GM12878 (cell line): ENCODE measurements around the gene SEC11C. TPM values are rescaled to one million over a fixed set of nuclear protein-coding genes. Genes with fewer than 3 reads are reported as not detected.

ENCODE experiments used
- ATAC-seq: fragments of 200-7000 bp; cut with Tn5 transposase; 3 replicates; pipeline ENCODE4 v1.9.1; 2020; ENCODE audit warnings: mild to moderate bottlenecking, moderate library complexity
- BruUV-seq: library from RNA; stranded (reverse); fragments of 400-500 nt; replicated peaks from 2 replicates; lab custom pipeline; 2021; lab: Mats Ljungman, UMichigan
- CTCF ChIA-PET: fragments of 300-600 bp; sonication (Branson Sonifier 250); formaldehyde crosslinking; extraction: SDS; loops from one replicate; lab custom pipeline; 2021; ENCODE audit warnings: inconsistent platforms; lab: Yijun Ruan, JAX
- POLR2A ChIA-PET: fragments of 350-600 bp; formaldehyde crosslinking; extraction: SDS; loops from one replicate; lab custom pipeline; 2021; ENCODE audit warnings: inconsistent platforms; lab: Charles Lee
- RAD21 ChIA-PET: fragments of 300-600 bp; sonication (Branson Sonifier 250); formaldehyde crosslinking; loops from one replicate; lab custom pipeline; 2023; ENCODE audit warnings: antibody characterized with exemption; ENCODE audit not compliant: unreplicated experiment; lab: Charles Lee
- SMC1A ChIA-PET: fragments of 300-600 bp; sonication (Branson Sonifier 250); formaldehyde crosslinking; loops from one replicate; lab custom pipeline; 2023; ENCODE audit not compliant: unreplicated experiment, uncharacterized antibody; lab: Charles Lee
- DNase-seq: peaks from one replicate; pipeline ENCODE4 v3.0.0-alpha.2; 2011; ENCODE audit warnings: low read depth, low spot score
- FAIRE-seq: peaks from 3 replicates; lab custom pipeline; 2011; peaks lifted over from hg19 to GRCh38; lab: Jason Lieb, UNC
- H2AFZ ChIP-seq: 2 replicates; pipeline ENCODE4 v1.6.0; 2011; ENCODE audit warnings: low read depth, low read length, control low read depth; ENCODE audit not compliant: control insufficient read depth
- H3K27ac ChIP-seq: 2 replicates; pipeline ENCODE4 v1.5.1; 2011; ENCODE audit warnings: control low read depth; ENCODE audit not compliant: control insufficient read depth, insufficient read depth
- H3K27me3 ChIP-seq, 2 experiments: replicated peaks in 1 of 2; 2 replicates each; pipeline versions ENCODE4 v1.6.0 to v1.6.1; 2011; ENCODE audit warnings: low read length in 1 of 2; ENCODE audit not compliant: control insufficient read depth in 2 of 2, insufficient read depth in 2 of 2
- H3K36me3 ChIP-seq, 2 experiments: 2 replicates each; pipeline ENCODE4 v1.5.1; 2011; ENCODE audit warnings: low read length in 1 of 2; ENCODE audit not compliant: control insufficient read depth in 2 of 2, insufficient read depth in 2 of 2
- H3K4me1 ChIP-seq: 2 replicates; pipeline ENCODE4 v1.6.1; 2011; ENCODE audit warnings: mild to moderate bottlenecking, low read length, moderate library complexity, mixed read lengths; ENCODE audit not compliant: control insufficient read depth, insufficient read depth
- H3K4me2 ChIP-seq: 2 replicates; pipeline ENCODE4 v1.6.0; 2011; ENCODE audit warnings: control low read depth; ENCODE audit not compliant: control insufficient read depth, insufficient read depth
- H3K4me3 ChIP-seq: fragments of 200-600 bp; sonication (generic); 2 replicates; pipeline ENCODE4 v1.5.1; 2016
- H3K79me2 ChIP-seq: 2 replicates; pipeline ENCODE4 v1.6.0; 2011; ENCODE audit warnings: low read length; ENCODE audit not compliant: control insufficient read depth, insufficient read depth
- H3K9ac ChIP-seq: 2 replicates; pipeline ENCODE4 v1.8.0; 2011; ENCODE audit warnings: low read length, control low read depth, mixed read lengths; ENCODE audit not compliant: control insufficient read depth, insufficient read depth
- H3K9me3 ChIP-seq: replicated peaks from 3 replicates; pipeline ENCODE4 v1.5.1; 2011; ENCODE audit warnings: mild to moderate bottlenecking, low read length; ENCODE audit not compliant: control insufficient read depth, insufficient read depth
- H4K20me1 ChIP-seq: 2 replicates; pipeline ENCODE4 v1.6.0; 2011; ENCODE audit not compliant: control insufficient read depth, insufficient read depth
- CHD1 ChIP-seq: IDR thresholded peaks from 2 replicates; pipeline ENCODE4 v1.6.1; 2012; ENCODE audit warnings: low read depth, low read length, improper control_type of control experiment
- IKZF2 ChIP-seq, 2 experiments: fragments of 450-650 bp; IDR thresholded peaks; 2 replicates each; pipeline ENCODE4 v1.6.1; 2017; ENCODE audit warnings: mild to moderate bottlenecking in 2 of 2, moderate library complexity in 2 of 2
- MYC ChIP-seq: IDR thresholded peaks from 2 replicates; pipeline ENCODE4 v1.6.1; 2011; ENCODE audit warnings: mild to moderate bottlenecking, low read length, moderate library complexity, inconsistent platforms; ENCODE audit not compliant: insufficient read depth, insufficient replicate concordance, insufficient read length, severe bottlenecking
- SMAD5 ChIP-seq: IDR thresholded peaks from 2 replicates; pipeline ENCODE4 v1.6.1; 2016; ENCODE audit warnings: antibody characterized with exemption, low read depth
- SMC3 ChIP-seq: IDR thresholded peaks from 2 replicates; pipeline ENCODE4 v1.6.1; 2011; ENCODE audit warnings: low read length, improper control_type of control experiment, borderline replicate concordance
- WGBS: methylation state at CpG from one replicate; pipeline ENCODE4 v1.1.6; 2016; ENCODE audit warnings: low lambda C conversion rate; ENCODE audit not compliant: insufficient replicate concordance, insufficient coverage; ENCODE audit errors: missing lambda C conversion rate; 5-methylcytosine and 5-hydroxymethylcytosine counted together
- in situ Hi-C: fragments of 300-500 bp; cut with MboI; formaldehyde crosslinking; loops from 9 replicates; pipeline ENCODE4 v1.14.3; 2018; ENCODE audit warnings: mixed read lengths
- intact Hi-C: fragments of 100-400 bp; cut with micrococcal nuclease; formaldehyde crosslinking; loops from one replicate; pipeline ENCODE4 v1.14.2; 2022; ENCODE audit not compliant: unreplicated experiment
- polyA plus RNA-seq, 11 experiments: library from polyadenylated mRNA; depleted of rRNA in 4 of 11; unstranded in 6 of 11; stranded (reverse) in 5 of 11; fragments of >200 nt; fragmentation: Nextera tagmentation in 4 of 11; fragmentation: Illumina TruSeq in 1 of 11; extraction: Ambion mirVana in 4 of 11; extraction: Trizol in 1 of 11; gene quantifications; 1 replicate in 1 of 11; 2 replicates in 10 of 11; pipeline versions ENCODE4 v1.2.1 to v1.2.3, GENCODE V29; 2011 to 2016; ENCODE audit warnings: inconsistent platforms in 2 of 11, missing spikeins in 2 of 11, low read depth in 1 of 11
- total RNA-seq, 4 experiments: library from RNA; depleted of rRNA in 3 of 4; stranded (reverse); fragments of >200 nt in 3 of 4; fragmentation: Illumina TruSeq in 1 of 4; extraction: Trizol in 1 of 4; gene quantifications; 2 replicates each; pipeline versions ENCODE4 v1.2.1 to v1.2.3, GENCODE V29; 2013 to 2021
- TF ChIP-seq, protein P1 (sequence below): fragments of 450-650 bp; formaldehyde crosslinking; IDR thresholded peaks from 2 replicates; pipeline ENCODE4 v1.4.0; 2020; ENCODE audit warnings: mild to moderate bottlenecking, moderate library complexity
- TF ChIP-seq, protein P2 (sequence below): fragments of 450-650 bp; IDR thresholded peaks from 2 replicates; pipeline ENCODE4 v1.6.1; 2017; ENCODE audit warnings: mild to moderate bottlenecking
- TF ChIP-seq, protein P3 (sequence below): IDR thresholded peaks from 2 replicates; pipeline ENCODE4 v1.6.1; 2012; ENCODE audit warnings: improper control_type of control experiment, low read depth, low read length; ENCODE audit not compliant: insufficient replicate concordance

Gene SEC11C
- total and polyA plus RNA-seq, 10 of the 15 experiments (the other 5 are each of a cell fraction or from before 2014, with no cell fraction given) = 124 to 649 (median 211) TPM

DNA sequence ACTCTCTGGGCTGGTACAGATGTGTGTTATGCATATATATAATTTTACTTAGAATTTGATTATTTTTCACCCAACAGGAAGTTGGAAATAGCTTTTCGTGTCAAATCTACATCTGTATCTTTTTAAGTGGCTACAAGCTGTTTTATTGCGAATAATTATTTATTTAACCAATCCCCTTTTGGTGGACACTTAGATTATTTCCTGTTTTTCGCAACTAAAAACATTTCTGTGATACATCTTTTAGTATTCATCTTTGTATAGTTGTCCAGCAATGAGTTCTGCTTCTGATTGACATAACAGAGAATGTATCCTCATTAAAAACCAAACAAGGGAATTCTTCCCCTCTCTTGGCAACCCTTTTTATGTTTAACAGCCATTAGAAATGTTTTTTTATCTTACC lies 16.6 kb downstream of the SEC11C start (continued):
- TF ChIP-seq, protein P1, sequence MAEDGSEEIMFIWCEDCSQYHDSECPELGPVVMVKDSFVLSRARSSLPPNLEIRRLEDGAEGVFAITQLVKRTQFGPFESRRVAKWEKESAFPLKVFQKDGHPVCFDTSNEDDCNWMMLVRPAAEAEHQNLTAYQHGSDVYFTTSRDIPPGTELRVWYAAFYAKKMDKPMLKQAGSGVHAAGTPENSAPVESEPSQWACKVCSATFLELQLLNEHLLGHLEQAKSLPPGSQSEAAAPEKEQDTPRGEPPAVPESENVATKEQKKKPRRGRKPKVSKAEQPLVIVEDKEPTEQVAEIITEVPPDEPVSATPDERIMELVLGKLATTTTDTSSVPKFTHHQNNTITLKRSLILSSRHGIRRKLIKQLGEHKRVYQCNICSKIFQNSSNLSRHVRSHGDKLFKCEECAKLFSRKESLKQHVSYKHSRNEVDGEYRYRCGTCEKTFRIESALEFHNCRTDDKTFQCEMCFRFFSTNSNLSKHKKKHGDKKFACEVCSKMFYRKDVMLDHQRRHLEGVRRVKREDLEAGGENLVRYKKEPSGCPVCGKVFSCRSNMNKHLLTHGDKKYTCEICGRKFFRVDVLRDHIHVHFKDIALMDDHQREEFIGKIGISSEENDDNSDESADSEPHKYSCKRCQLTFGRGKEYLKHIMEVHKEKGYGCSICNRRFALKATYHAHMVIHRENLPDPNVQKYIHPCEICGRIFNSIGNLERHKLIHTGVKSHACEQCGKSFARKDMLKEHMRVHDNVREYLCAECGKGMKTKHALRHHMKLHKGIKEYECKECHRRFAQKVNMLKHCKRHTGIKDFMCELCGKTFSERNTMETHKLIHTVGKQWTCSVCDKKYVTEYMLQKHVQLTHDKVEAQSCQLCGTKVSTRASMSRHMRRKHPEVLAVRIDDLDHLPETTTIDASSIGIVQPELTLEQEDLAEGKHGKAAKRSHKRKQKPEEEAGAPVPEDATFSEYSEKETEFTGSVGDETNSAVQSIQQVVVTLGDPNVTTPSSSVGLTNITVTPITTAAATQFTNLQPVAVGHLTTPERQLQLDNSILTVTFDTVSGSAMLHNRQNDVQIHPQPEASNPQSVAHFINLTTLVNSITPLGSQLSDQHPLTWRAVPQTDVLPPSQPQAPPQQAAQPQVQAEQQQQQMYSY (CRISPR knock-in tag) = no peak
- TF ChIP-seq IKZF2 (IDR thresholded peaks at IDR 0.05) = no peak

DNA sequence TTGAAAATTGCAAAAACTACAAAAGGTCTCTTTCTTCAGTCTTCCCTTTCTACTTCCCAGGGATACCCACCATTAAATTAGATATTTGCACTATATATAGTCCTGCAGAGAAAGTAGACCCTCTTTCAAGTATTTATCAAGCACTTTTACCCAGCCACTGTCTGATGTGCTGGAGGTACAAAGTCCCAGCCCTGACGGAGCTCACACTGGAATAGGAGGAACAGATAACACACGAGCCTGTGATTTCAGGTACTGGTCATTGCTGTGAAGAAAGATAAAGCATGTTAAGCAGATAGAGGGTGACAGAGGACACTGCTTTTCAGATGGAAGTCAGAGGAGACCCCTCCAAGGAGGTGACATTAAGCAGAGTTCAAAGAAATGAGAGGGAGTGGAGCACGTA lies 19.6 kb downstream of the SEC11C start:
- 98% methylated on average over 3 of the region's 3 CpGs for WGBS
- ChIA-PET SMC1A (no interaction called here), RAD21 (no interaction called here), POLR2A (no interaction called here), CTCF (no interaction called here)
- no peaks in the 10 kb centered on the region for H3K9me3 ChIP-seq
- BruUV-seq = no TSS peak
- FAIRE-seq (no peak), ATAC-seq (no peak), DNase-seq (no peak)
- no peak overlapping the region for H3K4me2 ChIP-seq
- H3K9ac ChIP-seq = no peak overlapping the region
- H3K36me3 ChIP-seq = peaks cover 0 to 32% of the 10 kb centered on the region in 2 experiments; a peak in 3 of 4 replicates
- H3K27me3 ChIP-seq = no peaks in the 10 kb centered on the region
- no peak overlapping the region for H2AFZ ChIP-seq
- H3K4me1 ChIP-seq = no peaks in the 10 kb centered on the region
- no peaks in the 10 kb centered on the region for H4K20me1 ChIP-seq
- in situ Hi-C loops = no loop called here
- no peak overlapping the region for H3K27ac ChIP-seq
- no peak overlapping the region for H3K4me3 ChIP-seq
- H3K79me2 ChIP-seq = no peaks in the 10 kb centered on the region
- intact Hi-C loops = no loop called here
- TF ChIP-seq, protein P2, sequence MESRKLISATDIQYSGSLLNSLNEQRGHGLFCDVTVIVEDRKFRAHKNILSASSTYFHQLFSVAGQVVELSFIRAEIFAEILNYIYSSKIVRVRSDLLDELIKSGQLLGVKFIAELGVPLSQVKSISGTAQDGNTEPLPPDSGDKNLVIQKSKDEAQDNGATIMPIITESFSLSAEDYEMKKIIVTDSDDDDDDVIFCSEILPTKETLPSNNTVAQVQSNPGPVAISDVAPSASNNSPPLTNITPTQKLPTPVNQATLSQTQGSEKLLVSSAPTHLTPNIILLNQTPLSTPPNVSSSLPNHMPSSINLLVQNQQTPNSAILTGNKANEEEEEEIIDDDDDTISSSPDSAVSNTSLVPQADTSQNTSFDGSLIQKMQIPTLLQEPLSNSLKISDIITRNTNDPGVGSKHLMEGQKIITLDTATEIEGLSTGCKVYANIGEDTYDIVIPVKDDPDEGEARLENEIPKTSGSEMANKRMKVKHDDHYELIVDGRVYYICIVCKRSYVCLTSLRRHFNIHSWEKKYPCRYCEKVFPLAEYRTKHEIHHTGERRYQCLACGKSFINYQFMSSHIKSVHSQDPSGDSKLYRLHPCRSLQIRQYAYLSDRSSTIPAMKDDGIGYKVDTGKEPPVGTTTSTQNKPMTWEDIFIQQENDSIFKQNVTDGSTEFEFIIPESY = no peak
- TF ChIP-seq SMAD5 = no peak
- no peak for TF ChIP-seq SMC3
- TF ChIP-seq MYC = no peak
- TF ChIP-seq, protein P3, sequence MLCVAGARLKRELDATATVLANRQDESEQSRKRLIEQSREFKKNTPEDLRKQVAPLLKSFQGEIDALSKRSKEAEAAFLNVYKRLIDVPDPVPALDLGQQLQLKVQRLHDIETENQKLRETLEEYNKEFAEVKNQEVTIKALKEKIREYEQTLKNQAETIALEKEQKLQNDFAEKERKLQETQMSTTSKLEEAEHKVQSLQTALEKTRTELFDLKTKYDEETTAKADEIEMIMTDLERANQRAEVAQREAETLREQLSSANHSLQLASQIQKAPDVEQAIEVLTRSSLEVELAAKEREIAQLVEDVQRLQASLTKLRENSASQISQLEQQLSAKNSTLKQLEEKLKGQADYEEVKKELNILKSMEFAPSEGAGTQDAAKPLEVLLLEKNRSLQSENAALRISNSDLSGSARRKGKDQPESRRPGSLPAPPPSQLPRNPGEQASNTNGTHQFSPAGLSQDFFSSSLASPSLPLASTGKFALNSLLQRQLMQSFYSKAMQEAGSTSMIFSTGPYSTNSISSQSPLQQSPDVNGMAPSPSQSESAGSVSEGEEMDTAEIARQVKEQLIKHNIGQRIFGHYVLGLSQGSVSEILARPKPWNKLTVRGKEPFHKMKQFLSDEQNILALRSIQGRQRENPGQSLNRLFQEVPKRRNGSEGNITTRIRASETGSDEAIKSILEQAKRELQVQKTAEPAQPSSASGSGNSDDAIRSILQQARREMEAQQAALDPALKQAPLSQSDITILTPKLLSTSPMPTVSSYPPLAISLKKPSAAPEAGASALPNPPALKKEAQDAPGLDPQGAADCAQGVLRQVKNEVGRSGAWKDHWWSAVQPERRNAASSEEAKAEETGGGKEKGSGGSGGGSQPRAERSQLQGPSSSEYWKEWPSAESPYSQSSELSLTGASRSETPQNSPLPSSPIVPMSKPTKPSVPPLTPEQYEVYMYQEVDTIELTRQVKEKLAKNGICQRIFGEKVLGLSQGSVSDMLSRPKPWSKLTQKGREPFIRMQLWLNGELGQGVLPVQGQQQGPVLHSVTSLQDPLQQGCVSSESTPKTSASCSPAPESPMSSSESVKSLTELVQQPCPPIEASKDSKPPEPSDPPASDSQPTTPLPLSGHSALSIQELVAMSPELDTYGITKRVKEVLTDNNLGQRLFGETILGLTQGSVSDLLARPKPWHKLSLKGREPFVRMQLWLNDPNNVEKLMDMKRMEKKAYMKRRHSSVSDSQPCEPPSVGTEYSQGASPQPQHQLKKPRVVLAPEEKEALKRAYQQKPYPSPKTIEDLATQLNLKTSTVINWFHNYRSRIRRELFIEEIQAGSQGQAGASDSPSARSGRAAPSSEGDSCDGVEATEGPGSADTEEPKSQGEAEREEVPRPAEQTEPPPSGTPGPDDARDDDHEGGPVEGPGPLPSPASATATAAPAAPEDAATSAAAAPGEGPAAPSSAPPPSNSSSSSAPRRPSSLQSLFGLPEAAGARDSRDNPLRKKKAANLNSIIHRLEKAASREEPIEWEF = no peak
- no peak for TF ChIP-seq CHD1
